HG03175 (cell line): ENCODE measurements around the gene DPM3.
"Not testable (repeated sequence)": the region's sequence is repeated elsewhere in the genome, so short reads cannot be mapped to it uniquely, and the experiment has no call there.

Experiments used
- ATAC-seq: cut with Tn5 transposase; IDR thresholded peaks from one replicate; pipeline ENCODE4 v1.9.1; 2021; ENCODE audit warnings: mild to moderate bottlenecking, moderate library complexity; ENCODE audit not compliant: unreplicated experiment

Gene DPM3

DNA sequence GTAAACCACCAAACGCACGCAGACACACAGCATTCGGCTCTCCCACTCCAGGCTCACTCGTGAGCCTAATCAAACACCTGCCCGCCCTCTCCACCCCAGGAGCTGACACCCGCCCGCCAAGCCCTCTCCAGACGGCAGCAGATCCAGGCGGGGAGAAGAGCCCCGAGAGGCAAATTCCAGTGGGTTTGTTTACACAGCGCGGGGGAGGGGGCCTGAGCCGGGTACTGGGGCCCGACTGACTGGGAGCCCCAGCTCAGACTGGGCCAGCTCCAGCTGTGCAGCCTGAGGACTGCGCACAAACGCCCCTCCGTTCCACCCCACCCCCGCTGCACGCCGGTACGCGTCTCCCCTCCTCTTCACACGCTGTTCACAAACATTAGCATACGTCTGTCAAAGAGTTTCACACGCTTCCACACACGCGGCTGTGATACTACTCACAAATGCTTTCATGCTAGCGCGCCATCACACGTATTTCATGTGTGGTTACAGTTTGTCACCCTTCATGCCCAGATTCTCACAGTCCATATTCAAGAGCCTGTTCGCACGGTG, 13.7 kb downstream of the DPM3 start:
- ATAC-seq: no peak

DNA sequence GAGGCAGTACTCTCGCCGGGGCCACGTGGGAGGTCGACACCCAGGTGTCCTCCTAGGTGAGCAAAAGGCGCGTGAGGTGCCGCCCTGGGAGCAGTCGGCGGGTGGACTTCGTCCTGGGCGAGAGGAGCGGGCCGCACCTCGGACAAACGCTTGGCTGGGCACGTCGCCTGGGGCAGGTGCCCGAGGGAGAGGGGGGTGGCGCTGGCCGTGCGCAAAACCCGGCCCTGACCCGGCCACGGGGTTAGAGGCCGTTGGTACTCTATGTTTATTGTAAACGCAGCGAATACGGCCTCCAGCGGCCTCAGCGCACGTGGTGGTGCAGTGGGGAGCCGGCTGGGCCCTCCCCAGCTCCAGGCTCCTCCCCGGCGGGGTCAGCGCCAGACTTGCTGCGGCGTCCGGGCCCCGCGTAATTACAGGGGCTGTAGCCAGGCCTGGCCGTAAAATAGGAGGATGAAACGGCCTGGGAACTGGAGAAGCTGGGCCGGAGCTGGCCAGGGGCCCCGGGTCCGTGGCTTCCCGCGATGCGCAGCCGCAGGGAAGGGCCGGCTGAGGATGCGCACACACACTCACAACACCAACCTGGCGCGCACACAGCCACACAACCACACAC, 14.3 kb downstream of the DPM3 start:
- ATAC-seq: no peak

DNA sequence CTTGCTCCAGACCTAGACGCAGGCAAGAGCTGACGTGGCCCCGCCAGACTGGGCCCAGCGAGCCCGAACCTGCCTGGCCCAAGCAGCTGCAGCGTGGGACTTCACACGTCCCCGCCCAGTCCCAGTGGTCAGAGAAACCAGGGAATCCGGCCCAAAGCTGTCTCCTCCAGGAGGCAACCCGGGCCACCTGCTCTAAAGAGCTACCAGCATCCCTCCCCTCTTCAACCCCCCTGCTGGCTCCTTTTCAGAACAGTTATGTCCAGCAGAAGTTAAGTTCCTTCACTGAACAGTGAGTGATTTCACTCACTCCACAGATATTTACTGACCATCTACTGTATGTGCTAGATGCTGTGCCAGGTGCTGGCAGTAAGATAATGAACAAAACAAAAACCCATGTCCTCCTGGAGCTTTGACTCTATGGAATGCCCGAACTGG, 14.8 kb downstream of the DPM3 start:
- no peak for ATAC-seq

DNA sequence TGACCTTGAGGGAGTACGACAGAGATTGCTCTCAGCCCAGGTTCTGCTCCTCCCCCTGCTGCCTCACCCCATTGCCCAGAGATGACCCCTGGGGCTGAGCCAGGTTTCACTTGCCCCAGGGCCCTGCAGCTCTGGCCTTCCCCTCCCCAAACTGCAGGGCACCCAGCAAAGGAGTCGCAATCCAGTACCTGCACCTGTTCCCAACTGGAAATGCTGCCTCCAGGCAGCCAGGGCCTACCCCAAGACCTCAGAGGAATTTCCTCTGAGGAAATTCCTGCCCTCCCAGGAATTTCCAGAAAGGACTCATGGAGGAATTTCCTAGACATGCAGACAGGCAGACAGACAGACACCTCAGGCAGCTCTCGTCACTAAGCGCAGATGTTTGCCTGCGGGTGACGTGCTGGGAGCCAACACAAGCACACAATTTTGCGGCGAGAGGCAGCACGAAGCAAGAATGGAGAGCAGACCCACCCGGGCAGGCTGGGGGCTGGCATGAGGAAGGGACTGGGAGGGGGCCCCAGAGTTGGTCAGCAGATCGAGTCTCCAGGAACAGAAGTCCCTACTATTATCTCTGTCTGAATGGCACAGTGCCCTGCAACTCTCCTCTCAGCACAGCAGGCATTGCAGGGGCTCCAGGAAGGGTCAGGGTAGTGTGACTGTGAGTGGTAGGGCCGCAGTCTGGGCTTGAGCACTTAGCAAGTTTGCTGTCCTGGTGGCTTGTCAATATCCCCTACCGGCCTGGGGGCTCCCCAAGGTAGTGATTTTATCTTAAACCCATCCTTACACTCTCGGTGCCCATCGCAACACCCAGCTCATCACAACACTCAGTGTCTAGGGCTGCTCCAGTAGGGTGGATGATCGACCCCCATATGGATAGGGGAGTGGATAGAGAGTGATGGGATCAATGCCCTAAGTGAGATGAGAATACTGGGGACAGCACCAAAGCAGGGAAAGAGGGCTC, 15.5 kb downstream of the DPM3 start:
- ATAC-seq: no peak

DNA sequence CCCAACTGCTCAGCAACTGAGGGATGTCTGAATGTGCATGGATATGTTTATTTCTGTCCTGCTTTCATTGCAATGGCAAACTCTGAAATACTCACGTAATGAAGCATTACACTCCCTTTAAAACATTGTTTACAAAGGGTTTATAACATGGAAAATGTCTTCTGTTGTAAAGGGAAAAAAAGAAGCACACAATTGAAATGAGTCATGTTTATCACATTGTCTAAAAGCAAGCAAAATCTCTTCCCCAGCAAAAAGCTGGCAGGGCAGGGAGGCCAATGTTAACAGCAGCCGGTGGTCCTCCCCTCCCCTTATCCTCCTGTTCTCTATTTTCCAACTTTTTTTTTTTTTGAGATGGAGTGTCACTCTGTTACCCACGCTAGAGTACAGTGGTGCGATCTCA, 16.5 kb downstream of the DPM3 start:
- ATAC-seq: no peak

DNA sequence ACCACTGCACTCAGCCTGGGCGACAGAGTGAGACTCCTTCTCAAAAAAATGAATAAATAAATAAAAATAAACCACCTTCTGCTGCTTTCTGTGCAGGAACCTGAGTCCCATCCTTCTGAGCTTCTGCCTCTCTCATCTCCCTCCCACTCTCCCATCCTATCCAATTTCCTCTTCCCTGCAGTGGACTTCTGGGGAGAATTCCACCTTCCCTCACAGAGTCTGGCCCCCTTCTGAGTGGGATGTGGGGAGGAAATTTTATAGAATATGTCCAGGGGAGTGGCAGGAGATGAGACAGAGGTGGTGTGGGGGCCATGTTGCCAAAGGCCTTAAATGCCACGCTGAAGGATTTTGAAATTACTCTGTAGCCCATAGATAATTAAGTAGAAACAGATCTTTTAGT, 18.0 kb downstream of the DPM3 start:
- no peak for ATAC-seq

DNA sequence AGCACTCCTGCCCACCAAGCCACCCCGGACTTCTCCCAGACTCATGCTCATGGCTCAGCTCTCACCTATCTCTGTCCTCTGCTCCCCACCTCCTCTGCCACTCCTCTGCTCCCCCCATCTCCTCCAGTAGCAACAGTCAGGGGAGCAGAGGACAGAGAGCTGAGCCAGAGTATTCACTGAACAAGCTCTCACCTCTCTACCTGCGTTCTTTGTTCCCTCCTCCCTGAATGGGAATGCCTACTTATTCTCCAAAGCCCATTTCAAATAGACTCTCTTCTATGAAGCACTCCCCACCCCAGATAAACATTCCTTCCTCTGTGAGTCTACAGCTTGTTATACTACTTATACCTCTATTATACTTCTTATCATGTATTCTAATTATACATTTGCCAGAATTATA, 19.1 kb downstream of the DPM3 start:
- ATAC-seq: no peak

DNA sequence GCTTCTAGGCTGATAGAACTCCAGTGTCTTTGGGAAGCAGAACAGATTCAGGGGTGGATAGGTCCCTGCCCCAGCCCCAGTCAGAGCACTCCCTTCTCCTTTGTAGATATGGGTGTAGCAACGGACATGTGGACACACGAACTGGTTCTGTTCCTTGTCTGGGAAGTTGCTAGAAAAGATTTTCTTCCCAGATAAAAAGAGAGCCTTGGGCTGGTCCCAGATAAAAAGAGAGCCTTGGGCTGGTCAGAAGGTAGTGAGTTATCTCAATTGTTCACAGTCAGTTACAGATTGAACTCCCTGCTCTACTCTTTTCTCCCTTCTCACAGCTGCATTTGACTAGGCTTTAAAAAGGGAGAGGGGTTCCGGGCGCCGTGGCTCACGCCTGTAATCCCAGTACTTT, 20.1 kb downstream of the DPM3 start:
- ATAC-seq: no peak

DNA sequence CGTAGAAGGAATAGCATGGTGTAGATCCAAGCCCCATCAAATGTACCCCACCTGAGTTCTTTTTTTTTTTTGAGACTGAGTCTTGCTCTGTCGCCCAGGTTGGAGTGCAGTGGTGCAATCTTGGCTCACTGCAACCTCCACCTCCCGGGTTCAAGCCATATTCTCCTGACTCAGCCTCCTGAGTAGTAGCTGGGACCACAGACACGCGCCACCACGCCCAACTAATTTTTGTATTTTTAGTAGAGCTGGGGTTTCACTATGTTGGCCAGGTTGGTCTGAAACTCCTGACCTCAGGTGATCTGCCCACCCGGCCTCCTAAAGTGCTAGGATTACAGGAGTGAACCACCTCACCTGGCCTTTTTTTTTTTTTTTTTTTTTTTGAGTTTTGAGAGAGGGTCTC, 22.2 kb downstream of the DPM3 start:
- ATAC-seq: not testable (repeated sequence)

DNA sequence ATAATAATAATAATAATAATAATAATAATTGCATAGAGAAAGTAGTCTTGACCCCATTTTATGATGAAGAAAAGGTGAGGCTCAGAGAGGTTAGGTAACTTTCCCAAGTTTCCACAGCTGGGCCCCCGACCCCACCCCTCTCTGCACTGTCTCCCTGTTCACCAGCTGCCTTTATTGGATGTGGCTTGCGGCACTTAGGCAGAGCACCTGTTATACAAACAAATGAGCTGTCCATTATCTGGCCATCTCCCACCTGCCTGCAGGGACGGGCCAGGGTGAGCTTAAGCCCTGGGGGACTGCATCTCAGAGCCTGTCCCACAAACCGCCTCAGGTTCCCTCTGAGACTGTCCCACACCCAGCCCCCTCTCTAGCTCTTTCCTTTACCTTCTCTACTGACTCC, 22.7 kb downstream of the DPM3 start:
- ATAC-seq: no peak

DNA sequence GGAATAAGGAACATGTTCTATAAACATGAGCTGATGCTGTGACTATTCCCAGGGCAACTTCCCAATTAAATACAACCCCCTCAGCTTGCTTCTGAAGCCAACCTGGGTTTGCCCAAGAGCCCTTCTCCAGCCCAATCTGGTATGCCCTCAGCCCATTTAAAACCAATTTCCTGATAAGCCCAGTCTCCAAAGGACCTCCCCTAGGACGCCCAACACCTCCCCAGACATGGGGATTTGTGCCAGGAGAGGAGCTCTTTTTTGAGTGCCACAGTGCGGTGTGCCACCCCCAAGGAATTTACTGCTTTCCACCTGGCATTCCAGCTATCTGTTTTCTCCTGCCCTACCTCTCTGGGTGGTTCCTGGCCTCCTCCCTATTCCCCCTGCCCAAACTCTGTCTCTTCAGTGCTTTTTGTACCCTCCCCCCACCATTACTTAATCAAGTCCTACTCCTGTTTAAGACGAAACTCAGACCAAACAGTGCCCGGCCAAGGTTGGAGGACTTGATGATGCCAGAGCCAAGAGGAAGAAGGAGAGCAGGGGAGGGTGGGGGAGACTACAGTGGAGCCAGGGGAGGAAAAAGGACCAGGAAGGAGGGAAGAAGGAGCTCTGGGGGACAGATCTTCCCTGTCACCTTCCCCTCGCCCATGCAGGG, 24.1 kb downstream of the DPM3 start:
- no peak for ATAC-seq

DNA sequence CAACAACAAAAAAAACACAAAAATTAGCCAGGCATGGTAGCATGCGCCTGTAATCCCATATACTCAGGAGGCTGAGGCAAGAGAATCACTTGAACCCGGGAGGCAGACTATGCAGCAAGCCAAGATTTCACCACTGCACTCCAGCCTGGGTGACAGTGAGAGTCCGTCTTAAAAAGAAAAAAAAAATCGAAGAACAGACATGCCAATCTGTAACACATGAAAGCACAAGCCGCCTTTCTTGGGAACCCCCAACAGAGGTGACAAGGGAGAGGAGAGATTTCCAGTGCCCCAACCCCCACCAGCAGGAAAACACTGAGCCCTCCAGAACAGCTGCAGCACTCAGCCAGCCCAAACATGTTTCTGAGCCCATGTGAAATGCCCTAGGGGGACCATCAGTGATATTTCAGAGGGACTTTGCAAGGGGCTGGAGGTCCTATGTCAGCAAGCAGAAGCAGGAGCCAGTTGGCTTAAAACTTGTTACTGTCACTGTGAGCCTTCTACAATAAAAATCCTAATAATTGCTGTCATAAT, 26.8 kb downstream of the DPM3 start:
- ATAC-seq: no peak

DNA sequence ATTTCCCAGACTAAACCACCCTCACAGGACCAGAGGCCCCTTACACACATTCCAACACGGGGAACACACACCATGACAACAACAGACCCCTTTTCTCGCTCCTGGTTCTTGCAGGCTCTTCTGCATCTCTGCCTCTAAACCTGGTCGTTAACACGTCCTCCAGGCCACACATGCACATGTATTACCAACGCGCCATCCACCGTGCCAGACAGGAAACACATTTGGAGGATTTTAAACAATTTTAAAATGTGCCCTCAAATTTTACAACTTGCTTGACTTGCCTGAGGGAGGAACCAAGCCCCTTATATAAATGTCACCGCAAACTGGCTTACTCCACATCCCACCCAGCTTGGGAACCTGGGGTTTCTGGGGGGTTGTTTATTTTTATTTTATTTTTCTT, 29.5 kb downstream of the DPM3 start:
- ATAC-seq: no peak

DNA sequence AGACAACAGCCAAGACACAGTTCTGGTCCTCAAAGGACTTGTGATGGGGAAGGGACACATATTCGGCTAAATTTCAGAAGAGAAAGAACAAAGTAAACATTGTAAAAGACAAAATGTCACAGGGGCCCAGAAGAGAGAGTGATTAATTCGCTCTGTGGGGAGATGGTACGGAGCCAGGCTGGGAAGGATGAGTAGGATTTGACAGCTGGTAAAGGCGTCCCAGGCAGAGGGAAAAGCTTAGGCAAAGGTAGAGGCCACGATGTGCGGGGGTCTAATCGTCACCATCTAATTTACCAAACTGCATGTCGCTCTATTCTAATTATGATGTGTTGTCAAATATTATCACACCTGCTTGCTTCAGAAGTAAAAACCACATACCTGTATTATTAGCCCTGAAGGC, 29.9 kb downstream of the DPM3 start:
- ATAC-seq: no peak

DNA sequence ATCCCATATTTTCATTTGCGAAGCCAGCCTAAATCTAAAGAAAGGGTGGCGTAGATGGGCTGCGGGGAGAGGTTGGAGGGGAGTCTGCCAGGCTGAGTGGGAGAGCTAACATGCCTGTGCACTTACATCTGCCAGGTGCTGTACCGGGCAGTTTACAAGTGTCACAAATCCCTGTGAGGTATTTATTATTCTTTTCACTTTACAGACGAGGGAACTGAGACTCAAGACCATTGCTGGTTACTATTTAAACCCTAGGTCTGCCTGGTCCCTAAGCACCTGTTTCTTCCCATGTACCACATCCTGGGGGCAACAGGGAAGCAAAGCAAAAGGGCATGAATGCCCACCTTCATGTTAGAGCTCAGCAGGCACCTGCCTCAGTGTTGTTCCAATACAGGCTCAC, 32.0 kb downstream of the DPM3 start:
- no peak for ATAC-seq

DNA sequence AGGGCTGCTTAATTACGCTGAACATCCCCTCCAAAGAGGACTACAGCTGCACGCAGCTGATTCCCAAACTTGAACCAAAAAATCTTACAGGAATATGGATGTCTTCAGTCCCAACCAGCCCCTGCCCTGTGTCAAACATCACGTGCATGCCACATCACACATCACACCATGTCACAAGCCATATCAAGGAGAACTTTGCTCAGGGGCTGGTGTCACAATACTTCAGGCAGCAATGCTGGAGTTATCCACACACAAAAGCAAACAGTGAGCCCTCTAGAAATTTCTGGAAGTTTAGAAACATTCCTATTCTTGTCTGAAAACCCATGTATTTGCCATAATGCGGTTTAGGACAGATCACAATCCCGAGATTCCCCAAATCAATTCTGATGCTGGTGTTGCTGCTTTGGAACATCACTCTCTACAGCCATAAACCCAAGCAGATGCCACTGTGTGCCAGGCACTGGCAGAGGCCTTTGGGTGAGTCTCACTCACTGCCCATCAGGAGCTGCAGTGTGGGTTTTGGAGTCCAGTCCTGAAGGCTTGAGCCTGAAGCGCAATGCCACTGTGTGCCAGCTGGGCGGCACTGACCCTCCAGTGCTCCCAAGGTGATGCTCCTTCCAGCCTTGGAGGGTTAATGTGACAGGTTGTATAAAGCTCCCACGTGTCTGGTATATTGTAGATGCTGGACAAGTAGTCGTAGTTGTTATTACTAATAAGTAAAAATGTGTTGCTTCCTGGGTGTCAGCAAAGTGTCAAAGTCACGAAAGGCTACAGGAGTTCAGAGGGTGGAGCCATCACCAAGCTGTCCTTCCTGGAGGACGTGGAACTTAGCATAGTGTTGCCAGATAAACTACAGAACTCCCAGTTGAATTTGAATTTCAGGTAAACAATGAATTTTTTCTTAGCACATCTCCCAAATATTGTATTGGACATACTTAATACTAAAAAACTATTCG, 32.7 kb downstream of the DPM3 start:
- ATAC-seq: no peak

DNA sequence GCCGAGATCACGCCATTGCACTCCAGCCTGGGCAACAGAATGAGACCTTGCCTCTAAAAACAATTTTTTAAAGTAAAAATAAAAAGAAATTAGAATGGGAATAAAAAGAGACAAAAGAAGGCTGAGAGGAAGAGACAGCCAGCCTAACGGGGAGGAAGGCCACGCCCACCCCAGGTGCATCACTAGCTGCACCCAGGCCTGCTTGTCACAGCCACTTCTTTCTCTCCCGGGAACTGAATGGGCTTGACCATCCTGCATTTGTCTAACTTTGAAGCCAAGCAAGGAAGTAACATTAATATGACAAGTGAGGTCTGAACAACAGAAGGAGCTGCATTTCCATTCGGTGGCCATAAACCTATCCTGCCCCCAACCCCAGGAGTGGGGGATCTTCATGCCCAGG, 33.5 kb downstream of the DPM3 start:
- ATAC-seq: no peak

DNA sequence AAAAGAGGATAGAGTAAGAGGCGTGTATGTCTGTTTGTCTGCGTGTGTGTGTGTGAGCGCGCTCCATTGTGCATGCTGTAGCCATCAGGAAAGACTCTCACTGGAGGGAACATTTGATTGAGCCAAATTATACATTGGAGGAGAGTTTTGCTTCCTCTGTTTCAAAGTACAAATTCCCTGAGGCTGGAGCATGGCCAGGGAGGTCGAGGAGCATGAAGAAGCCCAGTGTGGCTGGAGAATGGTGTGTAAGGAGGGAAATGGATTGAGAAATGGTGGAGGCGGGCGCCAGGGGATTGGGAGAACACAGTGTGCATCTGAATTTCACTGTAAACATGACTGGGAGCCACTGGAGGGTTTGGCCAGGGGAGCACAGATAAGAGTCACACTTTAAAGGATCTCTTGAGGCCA, 34.7 kb downstream of the DPM3 start:
- ATAC-seq: no peak

DNA sequence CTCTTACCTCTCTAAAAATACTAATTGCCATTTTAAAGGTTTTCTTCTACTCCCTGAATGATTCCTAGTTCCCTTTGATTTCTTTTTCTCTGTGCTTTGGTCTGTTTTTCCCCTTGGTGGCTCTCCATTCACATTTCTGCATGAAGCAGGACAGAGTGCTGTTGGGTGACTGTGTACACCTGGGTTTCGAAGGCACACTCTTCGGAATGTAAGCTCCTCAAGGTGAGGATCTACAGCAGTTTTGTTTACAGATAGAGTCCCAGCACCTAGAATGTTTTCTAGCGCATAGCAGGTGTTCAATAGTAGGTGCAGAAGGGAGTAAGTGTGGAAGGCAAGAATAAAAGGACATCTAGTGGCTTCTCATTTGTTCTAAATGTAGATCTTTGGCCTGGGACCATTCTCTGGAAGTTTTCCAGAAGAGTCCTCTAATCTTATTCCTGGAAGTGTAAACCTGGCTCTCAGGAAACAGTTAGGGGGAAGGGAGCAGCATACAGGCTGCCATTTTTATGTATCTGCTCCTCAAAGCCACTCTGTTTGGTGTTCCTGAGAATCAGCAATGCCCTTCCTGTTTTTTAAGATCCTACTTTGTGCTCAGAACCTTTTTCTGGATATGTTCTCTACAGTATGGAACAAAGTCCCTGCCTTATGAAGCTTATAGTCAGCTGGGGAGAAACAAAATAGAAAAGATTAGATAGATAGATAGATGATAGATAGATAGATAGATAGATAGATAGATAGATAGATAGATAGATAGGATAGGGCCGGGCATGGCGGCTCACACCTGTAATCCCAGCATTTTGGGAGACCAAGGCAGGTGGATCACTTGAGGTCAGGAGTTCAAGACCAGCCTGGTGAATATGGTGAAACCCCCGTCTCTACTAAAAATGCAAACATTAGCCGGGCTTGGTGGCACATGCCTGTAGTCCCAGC, 35.5 kb downstream of the DPM3 start:
- no peak for ATAC-seq
